Hepatocyte (in vitro differentiated cells): Measurements from ENCODE around the gene ZNF235. TPM values are rescaled to one million over a fixed set of nuclear protein-coding genes. Genes with fewer than 3 reads are reported as not detected.
A peak's percentile ranks its signal among the peaks of the same experiment; 100 is the strongest.

Experiments
- DNase-seq: peaks from one replicate; pipeline ENCODE4 v3.0.0-alpha.2; 2016; ENCODE audit warnings: low spot score
- H2AFZ ChIP-seq: fragments of 200-600 bp; sonication (generic); 2 replicates; pipeline ENCODE4 v1.6.0; 2016; ENCODE audit warnings: antibody characterized with exemption, mild to moderate bottlenecking
- H3K27ac ChIP-seq: fragments of 200-600 bp; sonication (generic); 2 replicates; pipeline ENCODE4 v1.5.1; 2016; ENCODE audit warnings: mild to moderate bottlenecking
- H3K27me3 ChIP-seq: fragments of 200-600 bp; sonication (generic); 2 replicates; pipeline ENCODE4 v1.6.1; 2016
- H3K36me3 ChIP-seq: fragments of 200-600 bp; sonication (generic); replicated peaks from 2 replicates; pipeline ENCODE4 v1.5.1; 2016; ENCODE audit warnings: low read depth; ENCODE audit not compliant: insufficient read depth
- H3K4me1 ChIP-seq: fragments of 200-600 bp; sonication (generic); 2 replicates; pipeline ENCODE4 v1.5.1; 2016; ENCODE audit warnings: mild to moderate bottlenecking, moderate library complexity; ENCODE audit not compliant: insufficient read depth
- H3K4me2 ChIP-seq: fragments of 200-600 bp; sonication (generic); 2 replicates; pipeline ENCODE4 v1.6.0; 2016
- H3K4me3 ChIP-seq: fragments of 200-600 bp; sonication (generic); 2 replicates; pipeline ENCODE4 v1.5.1; 2016; ENCODE audit warnings: mild to moderate bottlenecking
- H3K79me2 ChIP-seq: fragments of 200-600 bp; sonication (generic); 2 replicates; pipeline ENCODE4 v1.6.0; 2017; ENCODE audit warnings: mild to moderate bottlenecking
- H3K9me2 ChIP-seq: fragments of 200-600 bp; sonication (generic); replicated peaks from 2 replicates; pipeline ENCODE4 v1.6.0; 2017; ENCODE audit warnings: mild to moderate bottlenecking; ENCODE audit not compliant: insufficient read depth
- H3K9me3 ChIP-seq: fragments of 200-600 bp; sonication (generic); 2 replicates; pipeline ENCODE4 v1.5.1; 2016; ENCODE audit warnings: low read depth, mild to moderate bottlenecking
- H4K20me1 ChIP-seq: fragments of 200-600 bp; sonication (generic); 2 replicates; pipeline ENCODE4 v1.6.0; 2016; ENCODE audit warnings: mild to moderate bottlenecking; ENCODE audit not compliant: insufficient read depth, poor library complexity, severe bottlenecking
- EZH2 ChIP-seq: fragments of 200-600 bp; sonication (generic); IDR thresholded peaks from 2 replicates; pipeline ENCODE4 v1.6.1; 2016; ENCODE audit warnings: antibody characterized with exemption, mild to moderate bottlenecking, borderline replicate concordance
- EZH2phosphoT487 ChIP-seq: fragments of 200-600 bp; sonication (generic); IDR thresholded peaks from one replicate; pipeline ENCODE4 v1.6.1; 2018; ENCODE audit warnings: antibody characterized with exemption, mild to moderate bottlenecking, low read depth, moderate library complexity; ENCODE audit not compliant: unreplicated experiment, severe bottlenecking
- WGBS: methylation state at CpG from one replicate; pipeline ENCODE4 v1.1.6; 2016; ENCODE audit warnings: low lambda C conversion rate; ENCODE audit errors: missing lambda C conversion rate; 5-methylcytosine and 5-hydroxymethylcytosine counted together
- polyA plus RNA-seq: library from polyadenylated mRNA; unstranded; fragments of >200 nt; fragmentation: Nextera tagmentation; extraction: Ambion mirVana; gene quantifications from 2 replicates; pipeline ENCODE4 v1.2.1, GENCODE V29; 2016
- total RNA-seq: library from RNA; depleted of rRNA; stranded (reverse); fragments of >200 nt; gene quantifications from 2 replicates; pipeline ENCODE4 v1.2.3, GENCODE V29; 2014
- TF ChIP-seq, protein P1 (sequence below): fragments of 200-600 bp; sonication (generic); IDR thresholded peaks from 2 replicates; pipeline ENCODE4 v1.5.1; 2016; ENCODE audit warnings: antibody characterized with exemption, mild to moderate bottlenecking; ENCODE audit not compliant: poor library complexity

ZNF235 gene
- total and polyA plus RNA-seq, 2 experiments from 2014 or later: 2.7 to 5.6 TPM

DNA sequence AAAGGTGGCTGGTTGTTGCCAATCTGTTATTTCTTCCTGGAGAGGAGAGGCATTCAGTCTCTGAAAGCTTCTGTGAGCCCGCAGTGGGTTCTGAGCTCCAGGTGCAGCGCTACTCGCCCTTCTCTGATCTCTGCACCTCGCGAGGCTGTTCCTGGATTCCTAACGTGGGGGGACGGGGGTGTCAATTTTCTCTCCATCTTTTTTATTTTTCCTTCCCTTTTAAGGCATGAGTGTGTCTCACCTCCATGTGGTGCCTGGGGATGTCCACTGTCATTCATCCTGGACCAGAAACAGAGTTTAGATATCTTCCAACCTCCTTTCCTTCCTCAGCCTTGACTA lies 44.5 kb downstream of the ZNF235 start:
- WGBS: 15% methylated on average over 7 of the region's 7 CpGs

GRCh38 chr19:44258835-44259413 lies 45.9 kb downstream of the ZNF235 start:
- TF ChIP-seq, protein P1, sequence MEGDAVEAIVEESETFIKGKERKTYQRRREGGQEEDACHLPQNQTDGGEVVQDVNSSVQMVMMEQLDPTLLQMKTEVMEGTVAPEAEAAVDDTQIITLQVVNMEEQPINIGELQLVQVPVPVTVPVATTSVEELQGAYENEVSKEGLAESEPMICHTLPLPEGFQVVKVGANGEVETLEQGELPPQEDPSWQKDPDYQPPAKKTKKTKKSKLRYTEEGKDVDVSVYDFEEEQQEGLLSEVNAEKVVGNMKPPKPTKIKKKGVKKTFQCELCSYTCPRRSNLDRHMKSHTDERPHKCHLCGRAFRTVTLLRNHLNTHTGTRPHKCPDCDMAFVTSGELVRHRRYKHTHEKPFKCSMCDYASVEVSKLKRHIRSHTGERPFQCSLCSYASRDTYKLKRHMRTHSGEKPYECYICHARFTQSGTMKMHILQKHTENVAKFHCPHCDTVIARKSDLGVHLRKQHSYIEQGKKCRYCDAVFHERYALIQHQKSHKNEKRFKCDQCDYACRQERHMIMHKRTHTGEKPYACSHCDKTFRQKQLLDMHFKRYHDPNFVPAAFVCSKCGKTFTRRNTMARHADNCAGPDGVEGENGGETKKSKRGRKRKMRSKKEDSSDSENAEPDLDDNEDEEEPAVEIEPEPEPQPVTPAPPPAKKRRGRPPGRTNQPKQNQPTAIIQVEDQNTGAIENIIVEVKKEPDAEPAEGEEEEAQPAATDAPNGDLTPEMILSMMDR: no peak
- no peak for TF ChIP-seq EZH2
- no peak for TF ChIP-seq EZH2phosphoT487
- 99% methylated on average over 2 of the region's 2 CpGs for WGBS
- H3K4me3 ChIP-seq: no peak overlapping the region

More for the DNA sequence above, 44.5 kb downstream of the ZNF235 start:
- Histone ChIP-seq H3K9me3 (peaks cover 9% of the 10 kb centered on the region), H3K79me2 (no peaks in the 10 kb centered on the region), H3K4me1 (peaks cover 5% of the 10 kb centered on the region), H3K36me3 (no peaks in the 10 kb centered on the region), H3K4me3 (peak overlapping the region; percentile 59), H3K9me2 (no peaks in the 10 kb centered on the region), H3K27me3 (no peaks in the 10 kb centered on the region), H2AFZ (peak overlapping the region; percentile 94), H4K20me1 (no peaks in the 10 kb centered on the region), H3K27ac (peak overlapping the region; percentile 82), H3K4me2 (peak overlapping the region; percentile 89)
- DNase-seq: peak; percentile 26
- TF ChIP-seq EZH2phosphoT487: no peak
- TF ChIP-seq, protein P1: no peak
- TF ChIP-seq EZH2: no peak

DNA sequence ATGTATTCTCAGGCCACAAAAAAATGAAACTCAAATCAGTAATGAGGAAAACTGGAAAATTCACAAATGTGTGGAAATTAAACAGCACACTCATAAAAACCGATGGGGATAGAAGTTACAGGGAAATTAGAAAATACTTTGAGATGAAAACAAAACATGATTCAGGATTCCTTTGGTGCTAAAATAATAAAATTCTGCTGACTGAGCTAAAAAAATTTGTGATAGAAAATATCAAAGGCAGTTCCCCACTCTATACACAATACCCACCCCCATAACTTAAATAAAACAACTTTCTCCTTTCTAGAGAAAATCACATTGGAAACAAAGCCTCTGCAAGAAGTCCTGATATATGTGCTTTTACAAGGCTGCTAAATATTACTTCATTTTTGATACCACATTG lies 46.7 kb downstream of the ZNF235 start:
- TF ChIP-seq EZH2phosphoT487: no peak

More at GRCh38 chr19:44258835-44259413, 45.9 kb downstream of the ZNF235 start:
- no peak overlapping the region for H3K27ac ChIP-seq
- H3K9me2 ChIP-seq: no peaks in the 10 kb centered on the region
- H2AFZ ChIP-seq: peak overlapping the region; percentile 13
- H3K4me2 ChIP-seq: peak overlapping the region; percentile 89
- H3K36me3 ChIP-seq: no peaks in the 10 kb centered on the region
- no peaks in the 10 kb centered on the region for H4K20me1 ChIP-seq
- H3K79me2 ChIP-seq: no peaks in the 10 kb centered on the region
- no peaks in the 10 kb centered on the region for H3K27me3 ChIP-seq
- no peak for DNase-seq
- H3K4me1 ChIP-seq: peaks cover 5% of the 10 kb centered on the region
- H3K9me3 ChIP-seq: peaks cover 16% of the 10 kb centered on the region

GRCh38 chr19:44255705-44256411 lies 49.0 kb downstream of the ZNF235 start:
- Histone ChIP-seq H3K4me3 (no peak overlapping the region), H3K36me3 (no peaks in the 10 kb centered on the region), H3K27ac (no peak overlapping the region), H3K9me2 (no peaks in the 10 kb centered on the region), H3K27me3 (no peaks in the 10 kb centered on the region), H3K4me2 (no peak overlapping the region), H4K20me1 (no peaks in the 10 kb centered on the region), H3K4me1 (peaks cover 5% of the 10 kb centered on the region), H3K9me3 (peaks cover 36% of the 10 kb centered on the region), H2AFZ (no peak overlapping the region), H3K79me2 (no peaks in the 10 kb centered on the region)
- TF ChIP-seq, protein P1: no peak
- TF ChIP-seq EZH2phosphoT487 (no peak), EZH2 (no peak)
- no peak for DNase-seq

More for the DNA sequence above, 46.7 kb downstream of the ZNF235 start:
- no peaks in the 10 kb centered on the region for H3K9me2 ChIP-seq
- no peaks in the 10 kb centered on the region for H3K36me3 ChIP-seq
- WGBS: 90% methylated on average over 1 of the region's 1 CpG
- no peak for DNase-seq
- H2AFZ ChIP-seq: no peak overlapping the region
- H3K79me2 ChIP-seq: no peaks in the 10 kb centered on the region
- no peak overlapping the region for H3K4me3 ChIP-seq
- no peaks in the 10 kb centered on the region for H3K27me3 ChIP-seq
- H3K27ac ChIP-seq: no peak overlapping the region
- no peaks in the 10 kb centered on the region for H4K20me1 ChIP-seq
- peaks cover 18% of the 10 kb centered on the region for H3K9me3 ChIP-seq
- no peak overlapping the region for H3K4me2 ChIP-seq
- H3K4me1 ChIP-seq: peaks cover 5% of the 10 kb centered on the region
